Mucosa of rectum (tissue), 2 donors: ENCODE results near the gene SLC12A6.
"Not testable (repeated sequence)": the region's sequence is repeated elsewhere in the genome, so short reads cannot be mapped to it uniquely, and the experiment has no call there.

ENCODE experiments used
- H3K27ac ChIP-seq, 2 donors: one replicate each; pipeline ENCODE4 v1.7.0; 2013; ENCODE audit warnings: inconsistent platforms in 2 of 2, low read depth in 2 of 2, low read length in 2 of 2
- H3K27me3 ChIP-seq, 2 donors: one replicate each; pipeline ENCODE4 v1.7.0; 2013; ENCODE audit warnings: low read length in 2 of 2; ENCODE audit not compliant: control insufficient read depth in 2 of 2, insufficient read depth in 2 of 2
- H3K36me3 ChIP-seq, 2 donors: one replicate each; pipeline ENCODE4 v1.7.0; 2013; ENCODE audit warnings: low read length in 2 of 2; ENCODE audit not compliant: control insufficient read depth in 2 of 2, insufficient read depth in 2 of 2
- H3K4me1 ChIP-seq, 2 donors: one replicate each; pipeline ENCODE4 v1.7.0; 2013; ENCODE audit warnings: low read length in 2 of 2, mild to moderate bottlenecking in 1 of 2; ENCODE audit not compliant: control insufficient read depth in 2 of 2, insufficient read depth in 2 of 2
- H3K4me3 ChIP-seq, 2 donors: one replicate each; pipeline ENCODE4 v1.7.0; 2013; ENCODE audit warnings: low read length in 2 of 2
- H3K9ac ChIP-seq, 2 donors: one replicate each; pipeline ENCODE4 v1.7.0; 2013; ENCODE audit warnings: low read length in 2 of 2, low read depth in 1 of 2, mild to moderate bottlenecking in 1 of 2
- H3K9me3 ChIP-seq, 2 donors: one replicate each; pipeline ENCODE4 v1.7.0; 2013; ENCODE audit warnings: low read length in 2 of 2; ENCODE audit not compliant: control insufficient read depth in 2 of 2
- donor health status: healthy.
- donor health status: Normal muscosa, but diverticular disease.

The SLC12A6 gene

GRCh38 chr15:34358948-34359347 is 21.4 kb upstream of the SLC12A6 start:
- Histone ChIP-seq H3K4me1 (peaks cover 24 to 43% of the 10 kb centered on the region in 2 donors), H3K9ac (no peak overlapping the region), H3K27ac (peak overlapping the region; percentile 38 to 59), H3K36me3 (peaks cover 63 to 67% of the 10 kb centered on the region in 2 donors), H3K27me3 (no peaks in the 10 kb centered on the region), H3K9me3 (no peaks in the 10 kb centered on the region), H3K4me3 (no peak overlapping the region)

GRCh38 chr15:34358367-34358766 is 20.8 kb upstream of the SLC12A6 start:
- Histone ChIP-seq H3K9me3 (no peaks in the 10 kb centered on the region), H3K27me3 (no peaks in the 10 kb centered on the region), H3K9ac (no peak overlapping the region), H3K4me3 (no peak overlapping the region), H3K27ac (no peak overlapping the region), H3K4me1 (peaks cover 22 to 37% of the 10 kb centered on the region in 2 donors), H3K36me3 (peaks cover 58 to 71% of the 10 kb centered on the region in 2 donors)

GRCh38 chr15:34357653-34358052 is 20.1 kb upstream of the SLC12A6 start:
- H3K9me3 ChIP-seq: no peaks in the 10 kb centered on the region
- peaks cover 15 to 30% of the 10 kb centered on the region in 2 donors for H3K4me1 ChIP-seq
- no peak overlapping the region for H3K4me3 ChIP-seq
- H3K27ac ChIP-seq: no peak overlapping the region
- H3K36me3 ChIP-seq: peaks cover 58 to 71% of the 10 kb centered on the region in 2 donors
- H3K9ac ChIP-seq: no peak overlapping the region
- H3K27me3 ChIP-seq: no peaks in the 10 kb centered on the region

GRCh38 chr15:34355241-34355640 is 17.7 kb upstream of the SLC12A6 start:
- Histone ChIP-seq H3K36me3 (peaks cover 46 to 59% of the 10 kb centered on the region in 2 donors), H3K27ac (no peak overlapping the region), H3K9ac (no peak overlapping the region), H3K27me3 (no peaks in the 10 kb centered on the region), H3K4me3 (no peak overlapping the region), H3K9me3 (no peaks in the 10 kb centered on the region), H3K4me1 (peaks cover 5 to 10% of the 10 kb centered on the region in 2 donors)

- Histone ChIP-seq H3K9ac (no peak overlapping the region), H3K27ac (no peak overlapping the region), H3K4me1 (peaks cover 0 to under 1% of the 10 kb centered on the region in 2 donors), H3K4me3 (no peak overlapping the region), H3K27me3 (no peaks in the 10 kb centered on the region), H3K9me3 (no peaks in the 10 kb centered on the region), H3K36me3 (peaks cover 39 to 50% of the 10 kb centered on the region in 2 donors)
These were observed 16.7 kb upstream of the SLC12A6 start for GRCh38 chr15:34354286-34354685.

- Histone ChIP-seq H3K27me3 (no peaks in the 10 kb centered on the region), H3K4me3 (no peak overlapping the region), H3K27ac (no peak overlapping the region), H3K9ac (no peak overlapping the region), H3K9me3 (no peaks in the 10 kb centered on the region), H3K4me1 (no peaks in the 10 kb centered on the region), H3K36me3 (peaks cover 34 to 45% of the 10 kb centered on the region in 2 donors)
These were observed 16.0 kb upstream of the SLC12A6 start for GRCh38 chr15:34353627-34354026.

GRCh38 chr15:34352996-34353395 is 15.4 kb upstream of the SLC12A6 start:
- not testable (repeated sequence) for H3K4me3 ChIP-seq, H3K9me3 ChIP-seq, H3K9ac ChIP-seq, H3K27ac ChIP-seq, H3K4me1 ChIP-seq, H3K27me3 ChIP-seq
- peaks cover 34 to 39% of the 10 kb centered on the region in 2 donors for H3K36me3 ChIP-seq

GRCh38 chr15:34349769-34350168 is 12.2 kb upstream of the SLC12A6 start:
- Histone ChIP-seq H3K9me3 (no peaks in the 10 kb centered on the region), H3K4me3 (no peak overlapping the region), H3K36me3 (peaks cover 6 to 11% of the 10 kb centered on the region in 2 donors), H3K27me3 (no peaks in the 10 kb centered on the region), H3K27ac (no peak overlapping the region), H3K9ac (no peak overlapping the region), H3K4me1 (no peaks in the 10 kb centered on the region)

- H3K36me3 ChIP-seq: peaks cover 0 to 4% of the 10 kb centered on the region in 2 donors
- no peak overlapping the region for H3K9ac ChIP-seq
- no peak overlapping the region for H3K27ac ChIP-seq
- no peaks in the 10 kb centered on the region for H3K9me3 ChIP-seq
- no peaks in the 10 kb centered on the region for H3K4me1 ChIP-seq
- H3K27me3 ChIP-seq: no peaks in the 10 kb centered on the region
- H3K4me3 ChIP-seq: no peak overlapping the region
These were observed 11.2 kb upstream of the SLC12A6 start for GRCh38 chr15:34348735-34349300.

- Histone ChIP-seq H3K36me3 (no peaks in the 10 kb centered on the region), H3K4me3 (no peak overlapping the region), H3K27me3 (no peaks in the 10 kb centered on the region), H3K27ac (no peak overlapping the region), H3K9ac (no peak overlapping the region), H3K4me1 (no peaks in the 10 kb centered on the region), H3K9me3 (no peaks in the 10 kb centered on the region)
These were observed 10.5 kb upstream of the SLC12A6 start for GRCh38 chr15:34347951-34348638.
